Measurements from ENCODE around the gene EDDM13. TPM values are rescaled to one million over a fixed set of nuclear protein-coding genes. Genes with fewer than 3 reads are reported as not detected.

The EDDM13 gene
- polyA plus RNA-seq, 2 of the 4 experiments (the other 2 are of a cell fraction) = not detected

DNA sequence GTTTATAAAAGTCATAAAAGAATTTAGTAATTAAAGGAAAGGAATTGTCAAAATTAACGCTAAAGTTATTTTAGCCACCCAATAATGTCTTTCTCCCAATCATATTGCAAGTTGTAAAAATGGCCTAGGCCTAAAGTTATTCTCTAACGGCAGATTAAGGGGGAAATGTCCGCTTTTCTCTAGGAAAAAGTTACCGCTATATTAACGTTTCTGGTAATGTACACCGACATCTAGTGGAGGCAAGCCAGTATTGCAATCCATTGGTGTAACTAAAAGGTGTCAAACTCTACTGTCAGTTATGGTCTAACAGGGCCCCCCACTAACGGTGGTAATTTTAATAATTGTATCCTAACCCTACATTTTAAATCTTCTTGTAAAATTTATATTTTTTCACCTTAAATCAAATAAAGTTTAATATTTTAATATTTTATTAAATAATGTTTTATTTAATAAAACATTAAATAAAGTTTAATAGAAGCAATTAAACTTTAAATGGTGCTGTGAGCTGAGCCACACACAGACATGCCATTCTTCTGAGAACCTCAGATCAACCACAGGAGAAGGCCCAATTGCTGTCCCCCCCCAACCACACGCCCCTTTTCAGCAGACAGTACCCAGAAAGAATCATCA is 78.0 kb downstream of the EDDM13 start:
- no peak for TF ChIP-seq RNF2 (IDR thresholded peaks at IDR 0.05; ENCODE audit: borderline replicate concordance, low read depth)
- TF ChIP-seq TFCP2L1 (CRISPR knock-in tag; IDR thresholded peaks at IDR 0.05) = no peak
- TF ChIP-seq, protein P1, sequence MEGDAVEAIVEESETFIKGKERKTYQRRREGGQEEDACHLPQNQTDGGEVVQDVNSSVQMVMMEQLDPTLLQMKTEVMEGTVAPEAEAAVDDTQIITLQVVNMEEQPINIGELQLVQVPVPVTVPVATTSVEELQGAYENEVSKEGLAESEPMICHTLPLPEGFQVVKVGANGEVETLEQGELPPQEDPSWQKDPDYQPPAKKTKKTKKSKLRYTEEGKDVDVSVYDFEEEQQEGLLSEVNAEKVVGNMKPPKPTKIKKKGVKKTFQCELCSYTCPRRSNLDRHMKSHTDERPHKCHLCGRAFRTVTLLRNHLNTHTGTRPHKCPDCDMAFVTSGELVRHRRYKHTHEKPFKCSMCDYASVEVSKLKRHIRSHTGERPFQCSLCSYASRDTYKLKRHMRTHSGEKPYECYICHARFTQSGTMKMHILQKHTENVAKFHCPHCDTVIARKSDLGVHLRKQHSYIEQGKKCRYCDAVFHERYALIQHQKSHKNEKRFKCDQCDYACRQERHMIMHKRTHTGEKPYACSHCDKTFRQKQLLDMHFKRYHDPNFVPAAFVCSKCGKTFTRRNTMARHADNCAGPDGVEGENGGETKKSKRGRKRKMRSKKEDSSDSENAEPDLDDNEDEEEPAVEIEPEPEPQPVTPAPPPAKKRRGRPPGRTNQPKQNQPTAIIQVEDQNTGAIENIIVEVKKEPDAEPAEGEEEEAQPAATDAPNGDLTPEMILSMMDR (IDR thresholded peaks at IDR 0.05) = peak; percentile 58
- TF ChIP-seq ESRRA (IDR thresholded peaks at IDR 0.05; ENCODE audit: borderline replicate concordance, low read length) = no peak
- TF ChIP-seq RAD21 (conservative IDR thresholded peaks at IDR 0.05 in 1 of 2, IDR thresholded peaks at IDR 0.05 in 1 of 2) = peak; percentile 57 to 64
- TF ChIP-seq, protein P2, sequence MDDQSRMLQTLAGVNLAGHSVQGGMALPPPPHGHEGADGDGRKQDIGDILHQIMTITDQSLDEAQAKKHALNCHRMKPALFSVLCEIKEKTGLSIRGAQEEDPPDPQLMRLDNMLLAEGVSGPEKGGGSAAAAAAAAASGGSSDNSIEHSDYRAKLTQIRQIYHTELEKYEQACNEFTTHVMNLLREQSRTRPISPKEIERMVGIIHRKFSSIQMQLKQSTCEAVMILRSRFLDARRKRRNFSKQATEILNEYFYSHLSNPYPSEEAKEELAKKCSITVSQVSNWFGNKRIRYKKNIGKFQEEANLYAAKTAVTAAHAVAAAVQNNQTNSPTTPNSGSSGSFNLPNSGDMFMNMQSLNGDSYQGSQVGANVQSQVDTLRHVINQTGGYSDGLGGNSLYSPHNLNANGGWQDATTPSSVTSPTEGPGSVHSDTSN (IDR thresholded peaks at IDR 0.05) = no peak
- DNase-seq (ENCODE audit: low read depth in 1 of 2, low spot score in 1 of 2) (peak; percentile 11 to 60), ATAC-seq (peak in 1 of 2 experiments; percentile 40; a peak in 2 of 6 replicates), FAIRE-seq (no peak)
- WGBS (ENCODE audit: missing lambda C conversion rate) = 10% methylated on average over 8 of the region's 8 CpGs
- ChIA-PET CTCF (interaction anchor here (1.3 to 2.0 kb wide), 3 partner anchors 97 to 275 kb away, joined by 3 to 7 read pairs (median 6); no protein-coding TSS in a partner anchor), POLR2A (no interaction called here)
- no peak overlapping the region for H3K27ac ChIP-seq
- H3K9me3 ChIP-seq = peaks cover 52% of the 10 kb centered on the region
- no peaks in the 10 kb centered on the region for H3K4me1 ChIP-seq
- H3K4me3 ChIP-seq = no peak overlapping the region
- H3K4me2 ChIP-seq = no peak overlapping the region

DNA sequence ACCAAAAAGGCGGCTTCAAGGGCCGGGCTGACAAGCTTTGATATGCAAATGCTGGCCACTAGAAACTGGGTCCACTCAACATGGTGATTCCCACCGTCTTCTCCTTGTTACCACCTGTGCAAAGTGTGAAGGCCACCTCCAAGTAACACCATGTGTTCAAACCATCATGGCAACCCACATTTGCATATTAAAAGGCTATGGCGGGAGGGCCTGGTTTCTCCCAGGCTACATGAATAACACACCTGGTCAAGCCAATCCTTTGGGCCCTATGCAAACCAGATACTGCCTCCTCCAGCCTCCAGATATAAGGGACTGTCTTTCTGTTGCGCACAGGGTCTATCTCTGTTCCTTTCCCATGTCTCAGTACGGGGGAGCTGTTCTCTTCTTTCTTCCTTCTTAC is 78.7 kb downstream of the EDDM13 start:
- Histone ChIP-seq H3K4me1 (no peaks in the 10 kb centered on the region), H3K4me2 (no peak overlapping the region), H3K27ac (no peak overlapping the region), H3K9me3 (peaks cover 55% of the 10 kb centered on the region), H3K4me3 (no peak overlapping the region)
- ChIA-PET CTCF (interaction anchor here (0.6 to 2.0 kb wide), 3 partner anchors 98 to 275 kb away, joined by 3 to 7 read pairs (median 6); no protein-coding TSS in a partner anchor), POLR2A (no interaction called here)
- TF ChIP-seq KDM1A (IDR thresholded peaks at IDR 0.05; ENCODE audit: low read depth) = no peak
- TF ChIP-seq JUN (IDR thresholded peaks at IDR 0.05) = no peak
- TF ChIP-seq, protein P3, sequence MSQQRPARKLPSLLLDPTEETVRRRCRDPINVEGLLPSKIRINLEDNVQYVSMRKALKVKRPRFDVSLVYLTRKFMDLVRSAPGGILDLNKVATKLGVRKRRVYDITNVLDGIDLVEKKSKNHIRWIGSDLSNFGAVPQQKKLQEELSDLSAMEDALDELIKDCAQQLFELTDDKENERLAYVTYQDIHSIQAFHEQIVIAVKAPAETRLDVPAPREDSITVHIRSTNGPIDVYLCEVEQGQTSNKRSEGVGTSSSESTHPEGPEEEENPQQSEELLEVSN (IDR thresholded peaks at IDR 0.05; ENCODE audit: borderline replicate concordance, low read depth) = no peak
- TF ChIP-seq HEYL (CRISPR knock-in tag; IDR thresholded peaks at IDR 0.05) = no peak
- TF ChIP-seq, protein P4, sequence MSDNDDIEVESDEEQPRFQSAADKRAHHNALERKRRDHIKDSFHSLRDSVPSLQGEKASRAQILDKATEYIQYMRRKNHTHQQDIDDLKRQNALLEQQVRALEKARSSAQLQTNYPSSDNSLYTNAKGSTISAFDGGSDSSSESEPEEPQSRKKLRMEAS (IDR thresholded peaks at IDR 0.05) = no peak
- TF ChIP-seq, protein P5, sequence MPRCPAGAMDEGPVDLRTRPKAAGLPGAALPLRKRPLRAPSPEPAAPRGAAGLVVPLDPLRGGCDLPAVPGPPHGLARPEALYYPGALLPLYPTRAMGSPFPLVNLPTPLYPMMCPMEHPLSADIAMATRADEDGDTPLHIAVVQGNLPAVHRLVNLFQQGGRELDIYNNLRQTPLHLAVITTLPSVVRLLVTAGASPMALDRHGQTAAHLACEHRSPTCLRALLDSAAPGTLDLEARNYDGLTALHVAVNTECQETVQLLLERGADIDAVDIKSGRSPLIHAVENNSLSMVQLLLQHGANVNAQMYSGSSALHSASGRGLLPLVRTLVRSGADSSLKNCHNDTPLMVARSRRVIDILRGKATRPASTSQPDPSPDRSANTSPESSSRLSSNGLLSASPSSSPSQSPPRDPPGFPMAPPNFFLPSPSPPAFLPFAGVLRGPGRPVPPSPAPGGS (IDR thresholded peaks at IDR 0.05) = no peak
- TF ChIP-seq CHD4 (IDR thresholded peaks at IDR 0.05; ENCODE audit: borderline replicate concordance) = no peak
- TF ChIP-seq, protein P6, sequence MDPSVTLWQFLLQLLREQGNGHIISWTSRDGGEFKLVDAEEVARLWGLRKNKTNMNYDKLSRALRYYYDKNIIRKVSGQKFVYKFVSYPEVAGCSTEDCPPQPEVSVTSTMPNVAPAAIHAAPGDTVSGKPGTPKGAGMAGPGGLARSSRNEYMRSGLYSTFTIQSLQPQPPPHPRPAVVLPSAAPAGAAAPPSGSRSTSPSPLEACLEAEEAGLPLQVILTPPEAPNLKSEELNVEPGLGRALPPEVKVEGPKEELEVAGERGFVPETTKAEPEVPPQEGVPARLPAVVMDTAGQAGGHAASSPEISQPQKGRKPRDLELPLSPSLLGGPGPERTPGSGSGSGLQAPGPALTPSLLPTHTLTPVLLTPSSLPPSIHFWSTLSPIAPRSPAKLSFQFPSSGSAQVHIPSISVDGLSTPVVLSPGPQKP (IDR thresholded peaks at IDR 0.05; ENCODE audit: low read depth, low read length) = no peak
- no peak for TF ChIP-seq HDAC2 (IDR thresholded peaks at IDR 0.05)
- no peak for TF ChIP-seq FOSB (CRISPR knock-in tag; IDR thresholded peaks at IDR 0.05)
- TF ChIP-seq, protein P7, sequence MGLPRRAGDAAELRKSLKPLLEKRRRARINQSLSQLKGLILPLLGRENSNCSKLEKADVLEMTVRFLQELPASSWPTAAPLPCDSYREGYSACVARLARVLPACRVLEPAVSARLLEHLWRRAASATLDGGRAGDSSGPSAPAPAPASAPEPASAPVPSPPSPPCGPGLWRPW (IDR thresholded peaks at IDR 0.05) = no peak
- no peak for TF ChIP-seq JUNB (IDR thresholded peaks at IDR 0.05)
- DNase-seq (ENCODE audit: low read depth in 1 of 2, low spot score in 1 of 2) (no peak), ATAC-seq (no peak), FAIRE-seq (no peak)
- 43% methylated on average over 6 of the region's 6 CpGs for WGBS (ENCODE audit: missing lambda C conversion rate)

All from A549 (cell line).